Ovary (tissue), 3 donors: ENCODE data around the gene SWAP70.

ENCODE experiments used
- EP300 ChIP-seq: sonication (generic); formaldehyde crosslinking; IDR thresholded peaks from one replicate; pipeline ENCODE4 v1.6.1; 2017; ENCODE audit warnings: antibody characterized with exemption
- POLR2A ChIP-seq: fragments of 450-650 bp; IDR thresholded peaks from one replicate; pipeline ENCODE4 v1.6.1; 2017; ENCODE audit warnings: antibody characterized with exemption, mild to moderate bottlenecking, moderate library complexity
- TF ChIP-seq, protein P1 (sequence below), 3 donors: fragments of 450-650 bp in 2 of 3; fragments of 200-600 bp in 1 of 3; IDR thresholded peaks; one replicate each; pipeline versions ENCODE4 v1.5.1 to v1.8.0; 2016 to 2022; ENCODE audit warnings: antibody characterized with exemption in 3 of 3, mild to moderate bottlenecking in 1 of 3
- donor health status: DM: no; HTN: no; CAD: no.

DNA sequence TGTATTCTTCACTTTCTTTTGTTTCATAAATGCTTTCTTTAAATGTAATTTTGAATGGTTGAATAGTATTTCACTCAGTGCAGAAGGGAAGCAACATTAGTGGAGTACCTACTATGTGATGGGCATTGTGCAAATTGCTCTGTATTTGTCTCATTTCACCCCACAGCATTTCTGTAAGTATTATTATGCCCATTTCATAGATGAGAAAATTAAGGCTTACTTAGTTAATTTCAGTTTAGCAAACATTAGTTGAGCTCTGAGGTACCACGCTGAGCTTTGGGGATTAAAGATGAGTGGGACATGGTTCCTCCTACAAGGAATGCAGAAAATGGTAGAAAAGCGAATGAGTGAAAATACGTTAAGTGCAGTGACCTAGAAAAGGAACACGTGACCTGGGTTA is 58.1 kb downstream of the SWAP70 start:
- TF ChIP-seq POLR2A, result no peak
- TF ChIP-seq, protein P1, sequence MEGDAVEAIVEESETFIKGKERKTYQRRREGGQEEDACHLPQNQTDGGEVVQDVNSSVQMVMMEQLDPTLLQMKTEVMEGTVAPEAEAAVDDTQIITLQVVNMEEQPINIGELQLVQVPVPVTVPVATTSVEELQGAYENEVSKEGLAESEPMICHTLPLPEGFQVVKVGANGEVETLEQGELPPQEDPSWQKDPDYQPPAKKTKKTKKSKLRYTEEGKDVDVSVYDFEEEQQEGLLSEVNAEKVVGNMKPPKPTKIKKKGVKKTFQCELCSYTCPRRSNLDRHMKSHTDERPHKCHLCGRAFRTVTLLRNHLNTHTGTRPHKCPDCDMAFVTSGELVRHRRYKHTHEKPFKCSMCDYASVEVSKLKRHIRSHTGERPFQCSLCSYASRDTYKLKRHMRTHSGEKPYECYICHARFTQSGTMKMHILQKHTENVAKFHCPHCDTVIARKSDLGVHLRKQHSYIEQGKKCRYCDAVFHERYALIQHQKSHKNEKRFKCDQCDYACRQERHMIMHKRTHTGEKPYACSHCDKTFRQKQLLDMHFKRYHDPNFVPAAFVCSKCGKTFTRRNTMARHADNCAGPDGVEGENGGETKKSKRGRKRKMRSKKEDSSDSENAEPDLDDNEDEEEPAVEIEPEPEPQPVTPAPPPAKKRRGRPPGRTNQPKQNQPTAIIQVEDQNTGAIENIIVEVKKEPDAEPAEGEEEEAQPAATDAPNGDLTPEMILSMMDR (IDR thresholded peaks at IDR 0.05), result no peak
- no peak for TF ChIP-seq EP300
